Measurements from ENCODE around the gene REV1.
A peak's percentile ranks its signal among the peaks of the same experiment; 100 is the strongest.

The REV1 gene

DNA sequence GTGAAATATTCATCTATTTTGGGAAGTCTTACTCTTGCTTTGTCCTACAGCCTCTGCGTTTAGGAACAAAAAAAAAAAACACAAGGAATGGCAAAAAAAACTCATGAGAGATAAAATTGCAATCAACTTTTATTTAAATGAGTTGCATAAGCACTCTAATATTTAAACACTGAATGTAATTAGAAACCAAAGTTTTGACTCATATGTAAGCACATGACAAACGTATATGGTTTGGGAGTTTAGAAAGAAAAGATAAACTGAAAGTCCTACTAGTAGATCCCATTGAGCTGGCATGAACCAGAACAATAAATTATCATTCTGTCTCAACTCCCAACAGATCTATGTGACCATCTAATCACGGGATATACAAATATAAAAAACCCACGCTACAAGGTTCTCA, 44.8 kb downstream of the REV1 start:
- no peak for DNase-seq

DNA sequence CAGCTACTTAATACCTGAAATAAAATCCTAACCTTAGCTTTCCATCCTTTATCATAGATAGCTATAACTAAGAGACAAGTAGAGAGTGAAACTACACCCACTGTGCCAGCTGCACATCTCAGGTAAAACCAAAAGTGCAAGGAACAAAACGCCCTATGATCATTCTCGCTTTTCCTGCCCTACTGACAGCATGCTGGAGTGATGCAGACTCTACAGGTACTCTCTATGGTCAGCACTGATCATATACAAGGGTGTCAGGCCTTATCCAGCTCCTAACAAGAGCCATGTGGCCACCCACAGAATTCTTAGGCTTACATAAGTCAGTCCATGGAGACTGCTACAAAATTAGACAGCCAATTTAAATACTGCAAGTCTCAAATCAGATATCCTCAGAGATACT, 45.6 kb downstream of the REV1 start:
- no peak for DNase-seq

DNA sequence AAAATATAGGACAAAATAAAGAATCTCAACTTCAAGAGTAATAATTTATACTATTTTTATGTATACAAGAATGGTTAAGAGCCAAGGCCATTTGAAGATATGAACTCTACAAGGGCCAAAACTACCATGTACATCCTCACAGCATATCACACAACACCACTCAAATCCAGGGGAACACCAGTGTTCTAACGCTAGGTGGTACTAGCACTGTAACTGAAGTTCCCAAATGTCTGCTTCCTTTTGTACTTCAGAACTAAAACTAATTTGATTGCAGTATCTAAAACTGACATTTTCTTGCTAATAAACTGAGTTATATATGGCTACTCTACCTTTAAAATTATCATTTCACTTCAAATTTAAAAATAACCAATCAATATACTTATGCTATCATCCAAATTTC, 47.0 kb downstream of the REV1 start:
- DNase-seq: peak; percentile 18

DNA sequence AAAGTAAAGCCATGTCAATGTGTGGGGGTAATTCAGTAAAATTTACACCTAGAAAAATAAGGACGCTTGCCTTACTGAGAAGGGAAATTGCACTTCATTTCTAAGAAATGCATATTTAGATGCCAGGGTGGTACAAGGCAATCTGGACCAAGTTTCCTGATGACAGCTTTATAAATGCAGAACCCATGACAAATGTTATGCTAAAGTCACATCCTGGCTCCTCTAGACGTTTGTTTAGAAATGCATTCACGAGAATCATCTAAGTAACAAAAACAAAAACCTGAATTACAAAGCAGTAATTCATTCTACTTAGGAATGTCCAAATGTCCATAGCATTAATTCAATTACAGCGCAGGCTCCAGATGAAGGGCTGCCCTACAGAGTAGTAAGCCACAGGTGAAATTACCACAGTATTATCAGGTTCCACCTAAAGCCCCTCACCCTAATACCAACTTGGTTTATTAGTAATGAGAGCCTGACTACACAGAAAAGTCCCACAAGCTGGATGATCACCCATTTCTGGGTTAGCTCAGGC, 49.8 kb downstream of the REV1 start:
- DNase-seq: no peak

- no peak for DNase-seq
Observed at GRCh38 chr2:99436874-99437273, 52.9 kb downstream of the REV1 start.

GRCh38 chr2:99433340-99433739, 56.5 kb downstream of the REV1 start:
- no peak for DNase-seq

DNA sequence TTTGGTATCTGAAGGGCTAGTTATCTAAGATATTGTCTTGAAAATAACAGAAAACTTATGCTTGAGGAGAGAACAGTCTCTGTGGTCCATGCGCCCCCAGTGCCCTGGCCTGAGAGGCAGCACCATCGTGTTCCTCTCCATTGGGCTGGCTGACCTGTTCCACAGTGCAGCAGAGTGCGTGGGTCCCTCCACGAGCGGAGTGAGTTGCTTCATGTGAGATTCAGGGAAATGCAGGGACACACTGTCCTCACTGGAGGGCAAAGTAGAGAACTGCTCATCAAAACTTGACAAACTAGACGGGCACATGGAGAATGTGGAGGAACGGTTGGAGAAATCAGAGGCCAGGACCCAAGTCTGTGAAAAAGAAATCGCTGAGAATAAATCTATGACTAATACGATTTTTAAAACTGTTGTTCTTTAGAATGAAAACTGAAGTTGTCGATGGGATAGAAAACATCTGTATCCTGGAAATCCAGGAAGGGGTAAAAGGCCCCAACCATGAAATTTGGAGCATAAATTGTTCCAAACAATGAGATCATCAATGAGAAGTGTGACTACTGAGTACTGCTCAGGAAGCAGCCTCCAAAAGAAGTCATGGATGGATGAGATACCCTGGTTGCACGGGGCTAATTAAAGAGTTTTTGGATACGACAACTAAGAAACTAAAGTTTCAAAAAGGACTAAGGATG, 58.1 kb downstream of the REV1 start:
- no peak for DNase-seq

GRCh38 chr2:99430614-99431291, 59.1 kb downstream of the REV1 start:
- no peak for DNase-seq

GRCh38 chr2:99425022-99425421, 64.8 kb downstream of the REV1 start:
- no peak for DNase-seq

GRCh38 chr2:99424371-99424770, 65.4 kb downstream of the REV1 start:
- DNase-seq: no peak

- no peak for DNase-seq
Observed at GRCh38 chr2:99422599-99422998, 67.2 kb downstream of the REV1 start.

DNA sequence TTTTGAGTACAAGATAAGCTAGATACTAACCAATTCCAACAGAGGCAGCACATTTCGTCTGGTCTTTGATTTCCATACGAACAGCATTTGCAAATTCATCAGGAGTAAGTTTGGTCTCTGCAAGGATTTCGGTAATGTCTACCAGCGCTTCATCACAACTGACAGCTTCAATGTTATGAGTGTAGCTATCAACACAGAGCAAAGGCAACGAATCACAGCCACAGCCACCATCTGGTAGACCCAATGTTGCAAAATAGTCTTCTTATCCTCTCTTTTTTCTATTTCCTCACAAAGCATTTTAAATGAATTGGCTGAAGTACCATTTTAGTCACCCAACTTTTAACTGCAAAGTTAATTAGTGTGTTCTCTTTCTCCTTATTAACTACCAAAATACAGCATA, 68.3 kb downstream of the REV1 start:
- no peak for DNase-seq

DNA sequence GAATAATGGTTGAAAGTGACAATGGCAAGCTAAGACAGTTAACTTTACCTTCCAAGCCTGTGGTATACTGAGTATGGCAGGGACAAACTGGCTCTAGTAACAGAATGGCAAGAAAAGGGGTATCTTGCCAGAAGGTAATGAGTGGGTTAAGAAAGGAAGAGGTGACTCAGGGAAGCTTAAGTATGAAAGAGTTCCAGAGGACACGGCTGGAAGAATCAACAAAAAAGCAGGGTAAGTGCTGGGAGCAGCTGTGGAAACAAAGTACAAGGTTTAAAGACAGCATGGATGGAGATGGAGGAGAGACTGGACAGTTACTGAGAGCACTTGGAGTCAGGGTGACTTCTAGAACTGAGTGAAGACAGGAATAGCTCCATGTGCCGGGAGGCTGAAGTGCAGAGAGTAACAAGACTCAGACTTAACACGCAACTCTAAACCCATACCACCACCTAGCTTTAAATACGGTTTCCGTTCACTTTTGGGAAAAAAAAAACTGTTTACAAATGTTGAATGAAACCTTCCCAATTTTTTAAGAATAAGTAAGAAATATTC, 69.0 kb downstream of the REV1 start:
- DNase-seq: peak; percentile 23

- no peak for DNase-seq
Observed at GRCh38 chr2:99420031-99420430, 69.8 kb downstream of the REV1 start.

DNA sequence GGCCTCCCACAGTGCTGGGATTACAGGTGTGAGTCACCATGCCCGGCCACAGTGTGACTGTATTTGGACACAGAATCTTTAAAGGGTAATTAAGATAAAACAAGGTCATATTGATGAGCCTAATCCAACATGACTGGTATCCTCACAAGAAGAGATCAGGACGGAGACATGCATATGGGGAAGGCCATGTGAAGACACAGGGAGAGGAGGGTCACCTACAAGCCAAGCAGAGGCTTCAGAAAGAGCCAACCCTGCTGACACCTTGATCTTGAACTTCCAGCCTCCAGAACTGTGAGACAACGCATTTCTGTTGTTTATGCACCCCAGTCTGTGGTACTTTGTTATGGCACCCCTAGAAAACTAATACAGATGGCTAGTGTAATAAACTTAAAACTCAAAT, 72.4 kb downstream of the REV1 start:
- no peak for DNase-seq

GRCh38 chr2:99414566-99414965, 75.3 kb downstream of the REV1 start:
- DNase-seq: no peak

DNA sequence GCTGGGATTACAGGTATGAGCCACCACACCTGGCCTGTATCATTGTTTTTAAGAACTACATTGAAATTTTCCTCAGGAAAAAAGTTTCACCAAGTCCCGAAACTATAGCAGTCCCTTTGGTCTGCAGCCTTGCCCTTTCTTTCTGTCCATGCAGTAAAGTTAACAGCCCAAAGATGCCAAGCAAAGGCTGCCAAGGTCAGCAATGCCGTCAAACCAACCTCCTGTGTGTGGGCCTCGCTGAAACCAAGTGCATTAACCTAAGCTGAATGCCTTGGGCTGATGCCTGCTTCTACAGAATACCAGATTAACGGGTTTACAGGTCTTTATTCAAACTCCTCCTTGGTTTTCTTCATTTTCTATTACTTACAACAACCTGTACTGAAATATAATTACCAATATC, 79.5 kb downstream of the REV1 start:
- no peak for DNase-seq

DNA sequence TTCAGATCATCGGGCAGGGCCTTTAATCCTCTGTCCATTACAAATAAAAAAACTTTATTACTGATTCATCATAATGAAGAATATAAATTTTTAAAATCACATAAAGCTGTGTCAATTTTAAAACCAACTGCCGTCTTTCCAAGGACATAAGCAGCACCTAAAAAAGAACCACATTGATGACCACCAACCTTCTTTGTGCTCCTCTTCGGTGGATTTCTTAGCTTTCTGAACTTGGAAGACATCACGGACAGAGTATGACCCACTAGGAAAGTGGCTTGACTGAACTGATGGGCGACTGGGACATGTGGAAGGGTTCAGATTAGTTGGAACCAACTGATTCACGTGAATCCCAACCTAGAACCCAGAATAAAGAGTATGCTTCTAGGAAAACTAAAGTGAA, 83.7 kb downstream of the REV1 start:
- DNase-seq: no peak

- no peak for DNase-seq
Observed at GRCh38 chr2:99404797-99405669, 84.8 kb downstream of the REV1 start.

GRCh38 chr2:99404039-99404796, 85.6 kb downstream of the REV1 start:
- DNase-seq: no peak

GRCh38 chr2:99403524-99403923, 86.3 kb downstream of the REV1 start:
- DNase-seq: peak; percentile 40

DNA sequence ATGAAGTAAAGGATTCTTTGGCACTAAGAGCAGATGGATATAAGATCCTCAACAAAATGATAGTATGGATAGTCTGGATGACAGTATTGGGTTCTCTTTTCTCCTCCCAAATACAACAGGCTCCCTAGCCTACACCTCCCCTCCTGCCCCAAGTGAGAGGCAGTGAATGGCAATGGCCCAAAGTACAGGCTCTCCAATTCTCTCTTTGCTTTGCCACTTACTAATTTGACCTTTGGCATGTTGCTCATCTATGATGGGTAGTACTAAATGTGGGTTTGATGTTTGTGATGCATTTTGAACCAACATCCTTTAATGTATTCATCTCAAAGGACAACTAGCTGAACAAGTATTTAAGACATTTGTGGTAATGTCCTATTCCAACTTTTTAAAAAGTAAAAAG, 86.7 kb downstream of the REV1 start:
- DNase-seq: no peak

DNA sequence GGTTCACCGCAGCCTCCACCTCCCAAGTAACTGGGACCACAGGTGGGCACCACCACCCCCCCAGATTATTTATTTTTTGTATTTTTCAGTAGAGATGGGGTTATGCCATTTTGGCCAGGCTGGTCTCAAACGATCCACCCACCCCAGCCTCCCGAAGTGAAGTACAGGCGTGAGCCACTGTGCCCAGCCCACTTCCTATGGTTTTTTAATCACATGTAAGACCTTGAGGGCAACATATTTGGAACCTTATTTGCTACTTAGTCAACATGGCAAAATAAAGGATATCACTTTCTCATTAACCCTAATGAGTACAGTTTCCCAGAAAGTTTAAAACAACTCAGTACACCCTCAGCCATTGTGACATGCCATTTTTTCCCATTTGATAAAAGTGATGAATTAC, 88.0 kb downstream of the REV1 start:
- no peak for DNase-seq

Data from DMS53 (cell line).